Panc1 (cell line): ENCODE measurements around the gene MED12L. TPM values are rescaled to one million over a fixed set of nuclear protein-coding genes. Genes with fewer than 3 reads are reported as not detected.
"Not testable (repeated sequence)": the region's sequence is repeated elsewhere in the genome, so short reads cannot be mapped to it uniquely, and the experiment has no call there.

Experiments
- ATAC-seq: fragments of 200-7000 bp; cut with Tn5 transposase; 2 replicates; pipeline ENCODE4 v1.9.1; 2020; ENCODE audit warnings: mild to moderate bottlenecking, moderate library complexity
- BruUV-seq: library from RNA; stranded (reverse); fragments of 400-500 nt; replicated peaks from 2 replicates; lab custom pipeline; 2021; lab: Mats Ljungman, UMichigan
- CTCF ChIA-PET: fragments of 300-600 bp; sonication (Branson Sonifier 250); formaldehyde crosslinking; loops from one replicate; lab custom pipeline; 2022; ENCODE audit warnings: antibody characterized with exemption; lab: Charles Lee
- POLR2A ChIA-PET: fragments of 300-600 bp; sonication (Branson Sonifier 250); formaldehyde crosslinking; loops from one replicate; lab custom pipeline; 2022; ENCODE audit warnings: antibody characterized with exemption; lab: Charles Lee
- DNase-seq: peaks from one replicate; pipeline ENCODE4 v3.0.0-alpha.2; 2010; ENCODE audit warnings: low read depth, low spot score
- H3K27ac ChIP-seq: 2 replicates; pipeline ENCODE4 v1.5.1; 2011; ENCODE audit warnings: mild to moderate bottlenecking, low read length, inconsistent platforms
- H3K27me3 ChIP-seq: fragments of 200-500 bp; sonication (Bioruptor generic); 2 replicates; pipeline ENCODE4 v1.6.0; 2014; ENCODE audit warnings: low read length, inconsistent platforms; ENCODE audit not compliant: control insufficient read depth, insufficient read depth
- H3K36me3 ChIP-seq: fragments of 200-500 bp; sonication (Bioruptor generic); 2 replicates; pipeline ENCODE4 v1.5.1; 2014; ENCODE audit warnings: inconsistent platforms, mild to moderate bottlenecking, low read length, moderate library complexity; ENCODE audit not compliant: control insufficient read depth, insufficient read depth
- H3K4me1 ChIP-seq: 2 replicates; pipeline ENCODE4 v1.5.1; 2011; ENCODE audit warnings: inconsistent platforms, mild to moderate bottlenecking, low read length, moderate library complexity; ENCODE audit not compliant: control insufficient read depth, insufficient read depth
- H3K4me3 ChIP-seq, 2 experiments: 2 replicates each; pipeline ENCODE4 v1.5.1; 2011 to 2012; ENCODE audit warnings: low read depth in 2 of 2, low read length in 2 of 2, mild to moderate bottlenecking in 2 of 2, inconsistent platforms in 1 of 2, moderate library complexity in 1 of 2
- H3K9me3 ChIP-seq: fragments of 200-500 bp; sonication (Bioruptor generic); 2 replicates; pipeline ENCODE4 v1.5.1; 2014; ENCODE audit warnings: low read depth, mild to moderate bottlenecking, inconsistent platforms, low read length, moderate library complexity; ENCODE audit not compliant: control insufficient read depth, insufficient read depth
- CTCF ChIP-seq: fragments of 450-650 bp; IDR thresholded peaks from 2 replicates; pipeline ENCODE4 v1.5.1; 2017; ENCODE audit warnings: mild to moderate bottlenecking
- POLR2AphosphoS5 ChIP-seq: IDR thresholded peaks from 2 replicates; pipeline ENCODE4 v1.6.1; 2012; ENCODE audit warnings: mild to moderate bottlenecking, low read depth, low read length, moderate library complexity
- REST ChIP-seq, 2 experiments: IDR thresholded peaks; 2 replicates each; pipeline ENCODE4 v1.6.1; 2011 to 2012; ENCODE audit warnings: low read depth in 2 of 2, control low read depth in 1 of 2, low read length in 1 of 2, mild to moderate bottlenecking in 1 of 2, moderate library complexity in 1 of 2; ENCODE audit not compliant: insufficient read depth in 1 of 2
- SIN3A ChIP-seq: IDR thresholded peaks from 2 replicates; pipeline ENCODE4 v1.6.1; 2012; ENCODE audit warnings: low read depth, mild to moderate bottlenecking, low read length, moderate library complexity, borderline replicate concordance; ENCODE audit not compliant: insufficient read depth
- TCF7L2 ChIP-seq: IDR thresholded peaks from 2 replicates; pipeline ENCODE4 v1.6.1; 2011; ENCODE audit warnings: mild to moderate bottlenecking, low read depth, low read length, inconsistent platforms
- in situ Hi-C: cut with HindIII; loops from 2 replicates; pipeline ENCODE4 v1.10.0; 2016; ENCODE audit warnings: low sequenced_read_pairs, low pct_unique_long_range_greater_than_20kb
- intact Hi-C: fragments of 100-400 bp; cut with micrococcal nuclease; formaldehyde crosslinking; loops from one replicate; pipeline ENCODE4 v1.10.0; 2022; ENCODE audit not compliant: unreplicated experiment
- total RNA-seq: library from RNA; stranded (reverse); gene quantifications from one replicate; pipeline ENCODE4 v1.2.1, GENCODE V29; 2021; ENCODE audit not compliant: unreplicated experiment

Gene MED12L
- total RNA-seq, 1 experiment from 2014 or later = 2.8 TPM

GRCh38 chr3:151236736-151237135 lies 151.3 kb downstream of the MED12L start:
- POLR2A ChIA-PET = no interaction called here
- DNase-seq (no peak), ATAC-seq (no peak)
- CTCF ChIA-PET = no interaction called here
- intact Hi-C loops = no loop called here
- Histone ChIP-seq H3K36me3 (no peaks in the 10 kb centered on the region), H3K4me3 (no peak overlapping the region), H3K27ac (no peak overlapping the region), H3K9me3 (no peaks in the 10 kb centered on the region), H3K4me1 (no peaks in the 10 kb centered on the region), H3K27me3 (no peaks in the 10 kb centered on the region)
- in situ Hi-C loops = no loop called here
- BruUV-seq = no TSS peak
- no peak for TF ChIP-seq REST (IDR thresholded peaks at IDR 0.05; ENCODE audit: insufficient read depth in 1 of 2, low read depth in 2 of 2, low read length in 1 of 2)
- TF ChIP-seq TCF7L2 = no peak
- TF ChIP-seq POLR2AphosphoS5 = no peak
- no peak for TF ChIP-seq SIN3A
- no peak for TF ChIP-seq CTCF

- BruUV-seq, H3K27me3 ChIP-seq, ATAC-seq, H3K4me1 ChIP-seq, H3K9me3 ChIP-seq, H3K27ac ChIP-seq, H3K36me3 ChIP-seq, in situ Hi-C loops, POLR2A ChIA-PET, CTCF ChIA-PET, H3K4me3 ChIP-seq, intact Hi-C loops, DNase-seq: not testable (repeated sequence)
Measured at GRCh38 chr3:151242006-151242405, 156.5 kb downstream of the MED12L start.

GRCh38 chr3:151248772-151249337 lies 163.4 kb downstream of the MED12L start:
- in situ Hi-C loops = no loop called here
- DNase-seq (no peak), ATAC-seq (no peak)
- ChIA-PET CTCF (no interaction called here), POLR2A (no interaction called here)
- no peaks in the 10 kb centered on the region for H3K4me1 ChIP-seq
- H3K27me3 ChIP-seq = no peaks in the 10 kb centered on the region
- H3K4me3 ChIP-seq = no peak overlapping the region
- no peaks in the 10 kb centered on the region for H3K36me3 ChIP-seq
- intact Hi-C loops = no loop called here
- no peak overlapping the region for H3K27ac ChIP-seq
- no peak for TF ChIP-seq REST (IDR thresholded peaks at IDR 0.05; ENCODE audit: insufficient read depth in 1 of 2, low read depth in 2 of 2, low read length in 1 of 2)
- TF ChIP-seq TCF7L2 = no peak
- no peak for TF ChIP-seq POLR2AphosphoS5
- TF ChIP-seq SIN3A = no peak
- no peak for TF ChIP-seq CTCF
- no peaks in the 10 kb centered on the region for H3K9me3 ChIP-seq
- no TSS peak for BruUV-seq
